NCI-H748 (cell line): ENCODE measurements around the gene PCBP3.
"Not testable (repeated sequence)": the region's sequence is repeated elsewhere in the genome, so short reads cannot be mapped to it uniquely, and the experiment has no call there.

Experiments
- DNase-seq: peaks from one replicate; lab custom pipeline; 2025; ENCODE audit not compliant: unreplicated experiment; lab: John Stamatoyannopoulos, UW

The PCBP3 gene

GRCh38 chr21:45974073-45975019, 330.8 kb downstream of the PCBP3 start:
- DNase-seq: peak; percentile 71

- DNase-seq: no peak
These were observed 331.6 kb downstream of the PCBP3 start for GRCh38 chr21:45975020-45975666.

- DNase-seq: not testable (repeated sequence)
These were observed 332.3 kb downstream of the PCBP3 start for GRCh38 chr21:45975667-45976409.

GRCh38 chr21:45976701-45977311, 333.3 kb downstream of the PCBP3 start:
- no peak for DNase-seq

- DNase-seq: no peak
These were observed 333.9 kb downstream of the PCBP3 start for GRCh38 chr21:45977396-45977795.

GRCh38 chr21:45979141-45979631, 335.7 kb downstream of the PCBP3 start:
- DNase-seq: no peak

GRCh38 chr21:45979651-45980050, 336.1 kb downstream of the PCBP3 start:
- no peak for DNase-seq

- no peak for DNase-seq
These were observed 336.7 kb downstream of the PCBP3 start for GRCh38 chr21:45980271-45980670.

- DNase-seq: no peak
These were observed 337.2 kb downstream of the PCBP3 start for GRCh38 chr21:45980697-45981096.

- peak; percentile 74 for DNase-seq
These were observed 337.9 kb downstream of the PCBP3 start, which contains the start of gene COL6A1 for GRCh38 chr21:45981151-45982091. Gene COL6A1 (plus strand): TSS chr21:45981770. CDS start chr21:45981851, 81 bp downstream.

GRCh38 chr21:45982092-45982757, 338.7 kb downstream of the PCBP3 start:
- peak; percentile 15 for DNase-seq

GRCh38 chr21:45982758-45983648, 339.5 kb downstream of the PCBP3 start:
- peak; percentile 8 for DNase-seq

GRCh38 chr21:45983649-45983965, 340.1 kb downstream of the PCBP3 start:
- DNase-seq: no peak

GRCh38 chr21:45983981-45984551, 340.5 kb downstream of the PCBP3 start:
- peak; percentile 73 for DNase-seq

- no peak for DNase-seq
These were observed 341.1 kb downstream of the PCBP3 start for GRCh38 chr21:45984584-45985095.

GRCh38 chr21:45985471-45986315, 342.2 kb downstream of the PCBP3 start:
- DNase-seq: no peak
